ENCODE results near the gene LSP1. TPM values are rescaled to one million over a fixed set of nuclear protein-coding genes. Genes with fewer than 3 reads are reported as not detected.

The LSP1 gene
- total and polyA plus RNA-seq, 2 of the 4 experiments (the other 2 are of a cell fraction): not detected

DNA sequence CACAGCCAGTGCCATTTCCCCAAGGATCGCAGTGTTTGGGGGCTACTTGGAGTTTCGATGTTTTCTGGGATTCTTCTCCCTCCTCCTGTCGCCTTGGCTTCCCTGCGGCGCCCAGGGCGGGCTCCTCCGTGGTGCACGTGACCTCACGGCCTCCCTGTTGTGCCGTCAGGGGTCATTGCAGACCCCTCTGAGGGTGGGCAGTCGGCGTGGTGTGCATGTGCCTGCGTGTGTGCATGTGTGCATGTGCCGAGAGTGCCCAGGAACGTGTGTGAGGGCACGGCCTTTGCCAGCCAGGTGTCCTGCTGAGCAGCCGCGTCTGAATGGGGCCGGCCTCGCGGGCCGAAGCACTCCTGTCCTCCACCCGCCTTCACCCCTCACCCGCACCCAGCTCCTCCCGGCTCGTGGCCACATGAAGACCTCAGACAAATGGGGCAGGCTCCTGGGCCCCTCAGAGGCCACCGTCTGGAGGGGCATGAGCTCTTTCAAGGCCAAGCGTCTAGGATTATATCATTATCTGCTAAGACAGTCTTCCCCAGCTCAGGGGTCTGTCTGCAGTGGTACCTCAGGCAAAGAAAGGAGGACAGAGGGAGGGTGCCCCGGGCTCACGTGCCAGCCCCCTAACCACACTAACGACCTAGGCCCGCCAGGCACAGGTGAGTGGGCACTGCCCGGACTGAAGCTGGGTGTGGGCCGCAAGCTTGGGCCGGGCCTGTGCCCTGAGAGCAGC, 84.9 kb downstream of the LSP1 start:
- Histone ChIP-seq H2BK120ac (ENCODE audit: low read depth, low read length) (no peak overlapping the region), H3K9ac (ENCODE audit: low read depth, low read length) (no peak overlapping the region), H3K27ac (ENCODE audit: insufficient read depth, low read length) (no peak overlapping the region), H3K79me1 (ENCODE audit: low read depth in 1 of 2, low read length in 2 of 2) (no peaks in the 10 kb centered on the region), H4K91ac (ENCODE audit: insufficient read depth, low read depth, low read length) (no peak overlapping the region), H3K23ac (ENCODE audit: low read depth, low read length) (no peak overlapping the region), H3K36me3 (ENCODE audit: control insufficient read depth, insufficient read depth, low read length) (no peaks in the 10 kb centered on the region), H2BK20ac (ENCODE audit: low read depth, low read length) (no peak overlapping the region), H4K20me1 (ENCODE audit: insufficient read depth, low read length) (no peaks in the 10 kb centered on the region), H3K4ac (ENCODE audit: low read depth, low read length) (no peak overlapping the region), H3K9me3 (ENCODE audit: control insufficient read depth, insufficient read depth, low read length) (no peaks in the 10 kb centered on the region), H3K4me2 (ENCODE audit: low read depth, low read length) (no peak overlapping the region), H2AK5ac (ENCODE audit: low read depth, low read length) (no peak overlapping the region), H3K9me1 (ENCODE audit: insufficient read depth, low read length) (peaks cover 3% of the 10 kb centered on the region; the same call in 1 of the 2 replicates), H3K56ac (ENCODE audit: extremely low read depth, insufficient read depth, low read length) (no peak overlapping the region), H3K4me1 (ENCODE audit: control insufficient read depth, insufficient read depth, low read length) (no peaks in the 10 kb centered on the region), H3K27me3 (ENCODE audit: control insufficient read depth, insufficient read depth, low read length) (peaks cover 8% of the 10 kb centered on the region; the same call in 1 of the 2 replicates), H3K18ac (ENCODE audit: low read depth, low read length) (no peak overlapping the region), H2BK15ac (ENCODE audit: low read depth, low read length) (no peak overlapping the region), H4K5ac (ENCODE audit: low read depth, low read length) (no peak overlapping the region), H2BK5ac (ENCODE audit: low read depth, low read length, poor library complexity, severe bottlenecking) (no peak overlapping the region), H4K8ac (ENCODE audit: low read depth in 2 of 2, low read length in 2 of 2) (no peak overlapping the region), H3K4me3 (ENCODE audit: insufficient read depth, low read depth, low read length) (no peak overlapping the region), H2AFZ (replicated peaks; ENCODE audit: low read length, poor library complexity) (no peak overlapping the region), H3K14ac (replicated peaks; ENCODE audit: low read depth, low read length) (no peak overlapping the region), H2AK9ac (replicated peaks; ENCODE audit: low read depth, low read length, poor library complexity) (peak overlapping the region; percentile 70)
- dilution Hi-C loops (cut with HindIII; ENCODE audit: low sequenced_read_pairs, unreplicated experiment): no loop called here
- intact Hi-C loops (cut with micrococcal nuclease): no loop called here
- in situ Hi-C loops (cut with MboI; ENCODE audit: low sequenced_read_pairs): no loop called here
- TF ChIP-seq RAD21 (IDR thresholded peaks at IDR 0.05; ENCODE audit: low read length): no peak
- no peak for TF ChIP-seq CTCF (conservative IDR thresholded peaks at IDR 0.05; ENCODE audit: low read depth, low read length)
- no peak for TF ChIP-seq RFX5 (IDR thresholded peaks at IDR 0.05; ENCODE audit: low read depth, low read length)
- TF ChIP-seq MXI1 (IDR thresholded peaks at IDR 0.05; ENCODE audit: borderline replicate concordance, low read depth, low read length): no peak
- no peak for TF ChIP-seq BHLHE40 (IDR thresholded peaks at IDR 0.05; ENCODE audit: low read depth, low read length)
- no peak for TF ChIP-seq CHD1 (IDR thresholded peaks at IDR 0.05; ENCODE audit: low read depth, low read length)
- no peak for TF ChIP-seq CEBPB (IDR thresholded peaks at IDR 0.05; ENCODE audit: low read depth, low read length)
- no peak for TF ChIP-seq FOS (IDR thresholded peaks at IDR 0.05; ENCODE audit: low read depth, low read length)
- TF ChIP-seq ELK1 (IDR thresholded peaks at IDR 0.05; ENCODE audit: borderline replicate concordance, low read depth, low read length): no peak
- TF ChIP-seq POLR2A (IDR thresholded peaks at IDR 0.05; ENCODE audit: low read depth, low read length): no peak
- no peak for TF ChIP-seq MAFK (IDR thresholded peaks at IDR 0.05; ENCODE audit: low read depth, low read length)
- TF ChIP-seq RCOR1 (IDR thresholded peaks at IDR 0.05; ENCODE audit: insufficient replicate concordance, low read length): no peak
- no peak for TF ChIP-seq SMC3 (IDR thresholded peaks at IDR 0.05; ENCODE audit: low read depth, low read length)
- TF ChIP-seq NFE2L2 (IDR thresholded peaks at IDR 0.05; ENCODE audit: low read depth, low read length): no peak
- DNase-seq (no peak), ATAC-seq (ENCODE audit: low read depth) (no peak)
- CTCF ChIA-PET: no interaction called here
- POLR2A ChIA-PET (ENCODE audit: unreplicated experiment): no interaction called here
- WGBS, 2 experiments (ENCODE audit: extremely low coverage in 2 of 2, insufficient read length in 1 of 2): 81% methylated on average over 4 of the region's 35 CpGs; no CpG with 5 or more reads in 1 of the 2 experiments
- BruUV-seq (replicated peaks): no TSS peak
